Heart left ventricle (tissue), 16 donors: ENCODE data around the gene AMZ2. TPM values are rescaled to one million over a fixed set of nuclear protein-coding genes. Genes with fewer than 3 reads are reported as not detected.
"Not testable (repeated sequence)": the region's sequence is repeated elsewhere in the genome, so short reads cannot be mapped to it uniquely, and the experiment has no call there.

Experiments used
- ATAC-seq, 4 donors: fragments of 200-7000 bp; cut with Tn5 transposase; one replicate each; pipeline ENCODE4 v1.9.1; 2020 to 2022; ENCODE audit warnings: moderate library complexity in 4 of 4, mild to moderate bottlenecking in 3 of 4, moderate number of reproducible peaks in 1 of 4
- DNase-seq, 5 donors: peaks; one replicate each; pipeline ENCODE4 v3.0.0-alpha.2; 2020
- H3K27ac ChIP-seq, 12 donors: fragments of 200-600 bp; sonication (generic) in 4 of 12; one replicate each; pipeline versions ENCODE4 v1.5.0 to v1.8.0; 2016 to 2022; ENCODE audit warnings: mild to moderate bottlenecking in 2 of 12
- H3K27me3 ChIP-seq, 9 donors: fragments of 200-600 bp; sonication (generic) in 2 of 9; one replicate each; pipeline versions ENCODE4 v1.5.1 to v1.8.0; 2016 to 2022; ENCODE audit warnings: mild to moderate bottlenecking in 3 of 9
- H3K36me3 ChIP-seq, 9 donors: fragments of 200-600 bp; sonication (generic) in 2 of 9; one replicate each; pipeline versions ENCODE4 v1.5.0 to v1.8.0; 2018 to 2022; ENCODE audit warnings: mild to moderate bottlenecking in 2 of 9
- H3K4me1 ChIP-seq, 12 donors: fragments of 200-600 bp; sonication (generic) in 4 of 12; one replicate each; pipeline versions ENCODE4 v1.5.0 to v1.8.0; 2016 to 2022; ENCODE audit warnings: mild to moderate bottlenecking in 3 of 12
- H3K4me3 ChIP-seq, 12 donors: fragments of 200-600 bp; sonication (generic) in 4 of 12; one replicate each; pipeline versions ENCODE4 v1.5.0 to v1.8.0; 2017 to 2022; ENCODE audit warnings: mild to moderate bottlenecking in 9 of 12, moderate library complexity in 4 of 12
- H3K9me3 ChIP-seq, 12 donors: fragments of 200-600 bp; sonication (generic) in 4 of 12; one replicate each; pipeline versions ENCODE4 v1.5.0 to v1.8.0; 2016 to 2022; ENCODE audit warnings: mild to moderate bottlenecking in 1 of 12
- CTCF ChIP-seq, 12 donors: fragments of 200-600 bp; sonication (generic) in 4 of 12; IDR thresholded peaks; one replicate each; pipeline versions ENCODE4 v1.5.0 to v1.8.0; 2018 to 2022; ENCODE audit warnings: antibody characterized with exemption in 12 of 12, mild to moderate bottlenecking in 5 of 12
- POLR2A ChIP-seq, 2 donors: fragments of 450-650 bp; IDR thresholded peaks; one replicate each; pipeline ENCODE4 v1.6.1; 2017; ENCODE audit warnings: antibody characterized with exemption in 2 of 2, mild to moderate bottlenecking in 2 of 2, moderate library complexity in 2 of 2
- WGBS, 4 donors: extraction: QIAGEN DNeasy Blood & Tissue Kit in 2 of 4; methylation state at CpG; one replicate each; pipeline versions ENCODE4 v1.1.5 to v1.1.7; 2013 to 2018; 5-methylcytosine and 5-hydroxymethylcytosine counted together
- intact Hi-C, 10 donors: fragments of 100-400 bp; cut with DNase I; formaldehyde crosslinking; loops; one replicate each; pipeline versions ENCODE4 v1.11.1 to v1.14.2; 2022
- polyA plus RNA-seq, 2 donors: library from polyadenylated mRNA; stranded (reverse); fragments of 200-250 nt; gene quantifications; one replicate each; pipeline ENCODE4 v1.2.3, GENCODE V29; 2013
- total RNA-seq, 9 donors: library from RNA; depleted of rRNA in 2 of 9; stranded (reverse); fragments of >200 nt in 2 of 9; fragmentation: NEBNext Ultra II Directional in 3 of 9; extraction: Animal tissue kit (Norgen Biotek cat#: 25700) in 3 of 9; gene quantifications; one replicate each; pipeline versions ENCODE4 v1.1.0 to v1.2.4, GENCODE V29; 2016 to 2023
- donor health status: ischemic (EF 13 %, LVEDD 7.1; RV severe dilation, severe dysfunction).
- donor health status: healthy with polysubstance abuse.
- donor health status: DM: no; HTN: yes; CAD: no.
- donor health status: DM: no; HTN: no; CAD: no.
- donor health status: ischemic (EF 25% LVEDD 6.9; RV normal size, moderate dysfunction).
- donor health status: ischemic (EF 25% LVEDD 5.7; RV mildly dilated, moderate dysfunction).
- donor health status: healthy.
- donor health status: DM: yes; HTN: yes; CAD: no.
- donor health status: ischemic (EF 35%, LVEDD 5.7; RV mildly dilated, moderate dysfunction).
- donor health status: nonischemic (EF 11% LVEDD 7.7; RV severe dilation, severe dysfunction).
- donor health status: DM: yes; HTN: yes; CAD: no.
- donor health status: PGD.
- donor health status: ischemic (EF 29% LVEDD 5.4; RV normal size, mild dysfunction).
- donor health status: nonischemic (EF 23%, LVEDD 6.1; RV moderate dilation, normal function).

AMZ2 gene
- total and polyA plus RNA-seq, 11 donors = 52.9 to 141 (median 89.1) TPM

GRCh38 chr17:68221786-68222185 is 26.1 kb upstream of the AMZ2 start:
- Histone ChIP-seq H3K4me1 (no peaks in the 10 kb centered on the region), H3K27ac (no peak overlapping the region), H3K27me3 (no peaks in the 10 kb centered on the region), H3K36me3 (peaks cover 0 to 8% (median 0%) of the 10 kb centered on the region in 9 donors), H3K4me3 (no peak overlapping the region), H3K9me3 (no peaks in the 10 kb centered on the region)
- intact Hi-C loops = no loop called here
- DNase-seq = no peak
- ATAC-seq = no peak
- TF ChIP-seq CTCF (IDR thresholded peaks at IDR 0.05) = no peak
- no peak for TF ChIP-seq POLR2A (IDR thresholded peaks at IDR 0.05)
- 91 to 96% (median 93%) methylated on average over 4 of the region's 4 CpGs for WGBS, 4 donors

GRCh38 chr17:68222606-68223005 is 25.2 kb upstream of the AMZ2 start:
- intact Hi-C loops = no loop called here
- no peak for ATAC-seq

GRCh38 chr17:68225055-68225454 is 22.8 kb upstream of the AMZ2 start:
- 80 to 92% (median 88%) methylated on average over 4 of the region's 4 CpGs for WGBS, 4 donors
- H3K4me1 ChIP-seq, H3K27me3 ChIP-seq, H3K27ac ChIP-seq, intact Hi-C loops, H3K36me3 ChIP-seq, H3K9me3 ChIP-seq, ATAC-seq, H3K4me3 ChIP-seq, DNase-seq: not testable (repeated sequence)

More at GRCh38 chr17:68222606-68223005, 25.2 kb upstream of the AMZ2 start:
- no peak for DNase-seq
- H3K27ac ChIP-seq = no peak overlapping the region
- H3K9me3 ChIP-seq = no peaks in the 10 kb centered on the region
- no peaks in the 10 kb centered on the region for H3K27me3 ChIP-seq
- H3K4me1 ChIP-seq = no peaks in the 10 kb centered on the region
- WGBS, 4 donors = 81 to 96% (median 92%) methylated on average over 8 of the region's 8 CpGs
- no peak overlapping the region for H3K4me3 ChIP-seq
- H3K36me3 ChIP-seq = peaks cover 0 to 8% (median 0%) of the 10 kb centered on the region in 9 donors
- no peak for TF ChIP-seq CTCF (IDR thresholded peaks at IDR 0.05)
- TF ChIP-seq POLR2A (IDR thresholded peaks at IDR 0.05) = no peak

GRCh38 chr17:68228039-68228680 is 19.7 kb upstream of the AMZ2 start:
- H3K4me3 ChIP-seq, intact Hi-C loops, H3K27me3 ChIP-seq, DNase-seq, H3K4me1 ChIP-seq, H3K36me3 ChIP-seq, H3K9me3 ChIP-seq, ATAC-seq: not testable (repeated sequence)
- 81 to 89% (median 84%) methylated on average over 9 of the region's 9 CpGs for WGBS, 4 donors
- H3K27ac ChIP-seq = peak overlapping the region in 1 of 12 donors; percentile 38

GRCh38 chr17:68228817-68229570 is 18.8 kb upstream of the AMZ2 start:
- intact Hi-C loops = no loop called here
- ATAC-seq (peak in 3 of 4 donors; percentile 18 to 30 (median 23)), DNase-seq (no peak)
- Histone ChIP-seq H3K27ac (peak overlapping the region in 1 of 12 donors; percentile 38), H3K27me3 (no peaks in the 10 kb centered on the region), H3K4me3 (no peak overlapping the region), H3K4me1 (peaks cover 0 to 7% (median 0%) of the 10 kb centered on the region in 12 donors), H3K9me3 (no peaks in the 10 kb centered on the region), H3K36me3 (no peaks in the 10 kb centered on the region)
- TF ChIP-seq CTCF (IDR thresholded peaks at IDR 0.05) = no peak
- no peak for TF ChIP-seq POLR2A (IDR thresholded peaks at IDR 0.05)
- 77 to 82% (median 79%) methylated on average over 16 to 17 of the region's 17 CpGs for WGBS, 4 donors
